ENCODE results near the gene C13orf46.
A peak's percentile ranks its signal among the peaks of the same experiment; 100 is the strongest.
"Not testable (repeated sequence)": the region's sequence is repeated elsewhere in the genome, so short reads cannot be mapped to it uniquely, and the experiment has no call there.

The C13orf46 gene

DNA sequence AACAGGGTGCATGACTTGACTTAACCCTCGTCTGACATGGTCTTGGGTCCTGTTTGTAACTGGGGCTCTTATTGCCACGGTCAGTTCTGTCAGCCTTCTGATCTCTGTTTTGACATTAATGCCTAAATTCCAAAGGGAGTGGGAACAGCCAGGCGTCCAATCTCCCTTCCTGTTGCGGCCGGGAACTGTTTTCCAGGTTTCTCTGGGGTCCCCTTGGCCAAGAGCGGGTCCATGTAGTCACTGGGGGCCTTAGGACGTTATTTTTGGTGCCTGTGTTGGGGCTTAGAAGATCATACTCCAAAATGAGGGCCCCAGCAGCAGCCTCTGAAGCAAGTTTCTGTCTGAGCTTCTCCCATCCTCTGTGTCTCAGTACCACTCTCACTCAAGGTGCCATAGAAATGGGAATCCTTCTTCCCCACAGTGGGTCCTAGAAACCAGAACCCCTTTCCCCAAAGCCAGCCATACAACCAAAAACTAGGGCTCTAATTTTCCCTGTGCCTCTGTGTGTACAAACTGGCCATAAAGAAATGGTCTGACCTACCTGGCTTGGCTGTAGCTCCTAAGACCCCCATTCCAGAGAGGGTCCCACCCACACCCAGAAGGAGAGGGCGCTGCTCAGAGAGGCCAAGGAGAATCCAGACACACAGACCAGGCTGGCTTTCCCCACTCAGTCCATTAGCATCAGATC is 50.4 kb downstream of the C13orf46 start:
- no peak for DNase-seq (ENCODE audit: low read depth in 2 of 2)

GRCh38 chr13:113922412-113923118 is 51.3 kb downstream of the C13orf46 start:
- DNase-seq (ENCODE audit: low read depth in 2 of 2), result no peak

DNA sequence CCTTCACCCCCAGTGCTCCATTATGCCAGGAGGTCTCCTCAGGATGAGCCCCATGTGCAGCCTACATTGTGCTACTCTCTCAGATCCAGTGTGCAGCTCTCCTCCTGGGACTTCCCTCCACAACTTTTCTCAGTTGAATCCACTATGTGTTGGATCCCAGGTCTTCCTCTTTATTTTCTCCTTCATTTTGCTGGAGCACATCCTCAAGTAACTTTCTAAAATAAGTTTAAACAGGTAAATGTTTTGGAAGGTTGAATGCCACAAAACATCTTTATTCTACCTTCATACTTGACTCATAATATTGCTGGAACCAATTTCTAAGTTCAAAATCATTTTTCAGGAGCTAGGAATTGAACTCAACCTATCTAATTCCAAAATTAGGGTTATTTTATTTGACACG is 52.1 kb downstream of the C13orf46 start:
- DNase-seq (ENCODE audit: low read depth in 2 of 2), result no peak

DNA sequence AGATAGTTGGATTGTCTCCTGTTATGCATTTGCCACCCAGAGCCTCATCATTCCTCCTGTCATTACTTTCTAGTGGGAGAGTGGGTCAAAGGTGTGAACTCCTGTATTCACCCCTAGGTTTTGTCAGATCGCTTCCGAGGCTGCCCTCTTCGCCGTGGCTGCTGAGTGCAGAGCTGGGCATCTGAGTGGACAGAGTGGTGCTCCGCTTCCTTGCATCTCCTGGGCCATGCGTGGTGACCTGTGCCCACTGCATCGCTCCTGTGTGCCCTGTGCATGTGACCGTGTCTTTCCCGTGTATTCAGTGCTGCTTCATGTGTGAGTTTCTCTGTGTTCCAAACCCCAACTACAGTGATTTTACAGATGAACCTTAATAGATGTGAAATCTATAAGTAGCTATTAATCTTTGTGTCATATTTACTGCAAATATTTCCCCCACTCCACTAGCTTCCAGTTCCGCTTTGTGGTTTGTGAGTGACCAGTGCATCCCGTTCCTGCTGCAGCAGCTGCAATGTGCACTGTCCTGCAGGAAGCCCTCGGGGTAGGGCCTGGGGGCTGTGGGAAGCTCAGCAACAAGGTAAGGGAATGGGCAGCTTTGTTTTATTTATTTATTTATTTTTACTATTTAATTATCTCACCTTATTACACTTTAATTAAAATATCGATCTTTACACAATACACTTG is 53.1 kb downstream of the C13orf46 start:
- no peak for DNase-seq (ENCODE audit: low read depth in 2 of 2)

DNA sequence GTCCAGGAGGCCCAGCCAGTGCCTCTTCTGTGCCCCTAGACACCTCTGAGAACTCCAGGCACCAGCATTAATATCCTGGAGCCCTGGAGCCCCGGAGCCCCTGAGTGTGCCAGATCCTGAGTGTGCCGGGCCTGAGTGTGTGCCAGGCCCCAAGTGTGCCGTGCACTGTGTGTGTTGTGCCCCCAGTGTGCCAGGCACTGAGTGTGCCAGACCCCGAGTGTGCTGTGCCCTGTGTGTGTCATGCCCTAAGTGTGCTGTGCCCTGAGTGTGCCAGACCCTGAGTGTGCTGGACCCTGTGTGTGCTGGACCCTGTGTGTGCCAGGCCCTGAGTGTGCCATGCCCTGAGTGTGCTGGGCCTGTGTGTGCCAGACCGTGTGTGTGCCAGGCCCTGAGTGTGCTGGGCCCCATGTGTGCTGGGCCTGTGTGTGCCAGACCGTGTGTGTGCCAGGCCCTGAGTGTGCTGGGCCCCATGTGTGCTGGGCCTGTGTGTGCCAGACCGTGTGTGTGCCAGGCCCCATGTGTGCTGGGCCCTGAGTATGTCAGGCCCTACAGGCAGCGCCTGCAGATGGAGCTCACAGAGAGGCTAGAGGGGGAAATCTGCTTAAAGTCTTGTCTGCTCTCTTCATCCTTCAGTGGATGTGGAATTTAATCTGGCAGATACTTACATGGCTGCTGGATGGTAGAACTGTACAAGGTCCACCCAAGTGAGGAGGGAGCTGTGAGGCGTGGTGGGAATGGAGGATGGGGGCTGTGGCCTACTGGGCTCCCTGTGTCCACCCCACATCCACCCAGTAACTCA is 53.9 kb downstream of the C13orf46 start:
- no peak for DNase-seq (ENCODE audit: low read depth in 2 of 2)

GRCh38 chr13:113918981-113919701 is 54.7 kb downstream of the C13orf46 start:
- no peak for DNase-seq (ENCODE audit: low read depth in 2 of 2)

GRCh38 chr13:113918580-113918979 is 55.3 kb downstream of the C13orf46 start:
- no peak for DNase-seq (ENCODE audit: low read depth in 2 of 2)

GRCh38 chr13:113917594-113918371 is 56.1 kb downstream of the C13orf46 start:
- DNase-seq (ENCODE audit: low read depth in 2 of 2), result no peak

DNA sequence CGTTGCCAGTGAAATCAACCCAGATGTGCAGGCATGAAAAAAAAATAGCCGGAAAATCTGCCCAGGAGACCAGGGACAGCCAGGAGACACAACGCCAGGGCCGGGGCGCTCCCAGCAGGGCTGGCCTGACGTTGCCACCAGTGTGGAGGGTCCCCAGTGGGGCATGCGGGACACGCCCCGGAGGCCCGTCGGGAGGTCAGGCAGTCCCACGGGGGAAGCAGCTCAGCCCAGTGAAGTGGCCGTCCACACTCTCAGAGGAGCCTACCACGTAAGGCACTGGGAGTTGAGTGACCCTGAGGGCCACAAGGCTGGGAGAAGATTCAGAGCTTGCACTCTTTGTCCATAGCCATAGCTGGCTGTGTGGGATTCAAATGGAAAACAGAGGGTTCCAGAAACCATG is 56.8 kb downstream of the C13orf46 start:
- no peak for DNase-seq (ENCODE audit: low read depth in 2 of 2)

GRCh38 chr13:113916330-113916815 is 57.5 kb downstream of the C13orf46 start:
- DNase-seq (ENCODE audit: low read depth in 2 of 2), result no peak

DNA sequence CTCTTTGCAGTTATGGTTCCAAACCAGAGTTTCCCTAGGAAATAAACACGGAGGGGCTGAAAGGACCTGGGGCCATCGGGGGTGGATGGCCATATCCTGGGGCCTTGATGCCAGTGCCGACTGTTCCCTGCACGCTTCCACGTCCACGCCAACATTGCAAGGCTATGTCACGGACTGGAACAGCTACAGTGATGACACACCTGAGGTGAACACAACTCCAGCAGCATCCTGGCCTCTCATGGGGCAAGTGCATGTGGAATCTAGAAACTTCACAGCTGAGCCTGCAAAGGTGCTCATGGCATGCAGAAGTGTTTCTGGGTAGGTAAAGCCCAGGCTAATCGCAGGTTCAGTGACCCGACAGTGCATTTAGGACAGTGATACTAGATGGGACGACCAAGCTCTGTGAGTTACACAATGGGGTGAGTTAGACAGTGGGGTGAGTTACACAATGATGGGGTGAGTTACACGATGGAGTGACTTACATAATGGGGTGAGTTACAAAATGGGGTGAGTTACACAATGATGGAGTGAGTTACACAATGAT is 58.0 kb downstream of the C13orf46 start:
- no peak for DNase-seq (ENCODE audit: low read depth in 2 of 2)

DNA sequence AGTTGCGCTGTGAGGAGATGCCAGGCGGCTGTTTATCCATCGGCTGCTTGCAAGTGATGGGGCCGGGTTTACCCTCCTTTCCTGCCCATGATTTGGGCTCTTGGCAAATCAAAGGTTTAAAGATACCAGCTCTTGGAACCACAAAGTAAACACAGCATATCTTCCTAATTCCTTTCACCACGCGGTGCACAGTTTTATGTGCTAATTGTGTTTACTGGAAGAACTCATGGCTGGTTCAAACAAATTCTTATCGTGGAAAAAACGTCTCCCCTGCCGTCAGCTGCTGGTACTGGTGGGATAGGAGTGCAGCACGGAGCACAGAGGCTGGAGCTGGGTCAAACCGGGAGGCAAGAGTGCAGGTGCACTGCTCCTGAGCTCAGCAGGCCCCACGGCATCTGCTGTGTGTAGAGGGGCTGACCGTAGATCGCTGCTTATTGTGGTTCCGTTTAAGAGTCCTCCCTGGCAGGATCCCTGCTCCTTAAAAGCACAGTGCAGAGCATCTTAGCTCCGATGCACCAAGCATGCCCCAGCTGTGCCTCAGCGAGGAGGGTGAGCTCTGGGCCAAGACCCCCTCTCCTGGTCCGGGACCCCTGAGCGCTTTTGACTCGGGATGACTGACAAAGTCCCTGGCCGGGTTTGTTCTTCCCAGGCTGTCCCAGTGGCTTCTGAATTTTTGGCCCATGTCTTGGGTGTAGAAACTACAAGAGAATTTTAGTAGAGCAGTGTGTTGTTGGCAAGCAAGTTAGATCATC is 58.7 kb downstream of the C13orf46 start:
- no peak for DNase-seq (ENCODE audit: low read depth in 2 of 2)

- no peak for DNase-seq (ENCODE audit: low read depth in 2 of 2)
Observed at GRCh38 chr13:113914333-113915011, 59.4 kb downstream of the C13orf46 start.

GRCh38 chr13:113913838-113914237 is 60.0 kb downstream of the C13orf46 start:
- not testable (repeated sequence) for DNase-seq (ENCODE audit: low read depth in 2 of 2)

- DNase-seq (ENCODE audit: low read depth in 2 of 2), result not testable (repeated sequence)
Observed at GRCh38 chr13:113913408-113913807, 60.5 kb downstream of the C13orf46 start.

DNA sequence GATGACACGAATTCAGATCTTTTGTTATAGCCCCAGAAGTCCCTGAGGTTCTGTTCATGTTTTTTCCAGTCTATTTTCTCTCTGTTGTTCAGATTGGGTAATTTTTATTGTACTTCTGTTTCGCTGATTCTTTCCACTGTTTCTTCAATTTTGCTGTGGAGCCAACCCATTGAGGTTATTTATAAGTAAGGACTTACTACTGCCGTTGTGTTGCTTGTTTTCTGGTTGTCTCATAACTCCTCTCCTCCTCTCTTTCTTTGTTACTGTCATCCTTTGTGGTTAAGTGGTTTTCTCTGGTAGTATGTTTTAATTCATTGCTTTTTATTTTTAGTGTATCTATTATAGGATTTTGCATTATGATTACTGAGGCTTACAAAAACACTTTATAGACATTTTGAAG is 61.3 kb downstream of the C13orf46 start:
- DNase-seq (ENCODE audit: low read depth in 2 of 2), result no peak

- DNase-seq (ENCODE audit: low read depth in 2 of 2), result peak; percentile 71 to 72
Observed at GRCh38 chr13:113907635-113908617, 66.0 kb downstream of the C13orf46 start.

DNA sequence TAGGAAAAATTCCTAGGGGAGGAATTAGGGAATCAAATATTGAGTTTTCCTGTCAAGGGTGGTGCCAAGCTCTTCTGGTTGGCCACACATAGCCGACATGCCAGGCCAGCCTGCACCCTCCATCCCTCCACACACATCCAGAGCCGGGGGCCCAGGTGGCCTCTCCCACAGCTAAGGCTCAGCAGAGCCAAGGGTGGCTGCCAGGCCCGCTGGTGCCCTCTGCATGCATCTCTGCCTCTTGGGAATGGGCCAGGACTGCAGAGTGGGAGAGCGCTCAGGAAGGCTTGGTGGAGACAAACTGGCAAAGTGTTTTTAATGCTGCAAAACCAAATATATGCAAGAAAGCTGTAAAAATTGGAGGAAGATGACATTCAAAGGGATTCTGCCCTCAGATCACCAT is 67.3 kb downstream of the C13orf46 start:
- no peak for DNase-seq (ENCODE audit: low read depth in 2 of 2)

All from fibroblast of skin of left biceps (primary cell).